Activated effector memory CD4-positive, alpha-beta T cell treated with Interleukin-2 at 50 U/mL for 16 hours (primary cell): Measurements from ENCODE around the gene INHBE.
"Not testable (repeated sequence)": the region's sequence is repeated elsewhere in the genome, so short reads cannot be mapped to it uniquely, and the experiment has no call there.

Source experiments
- DNase-seq: peaks from one replicate; pipeline ENCODE4 v3.0.0-alpha.2; 2020

INHBE gene

DNA sequence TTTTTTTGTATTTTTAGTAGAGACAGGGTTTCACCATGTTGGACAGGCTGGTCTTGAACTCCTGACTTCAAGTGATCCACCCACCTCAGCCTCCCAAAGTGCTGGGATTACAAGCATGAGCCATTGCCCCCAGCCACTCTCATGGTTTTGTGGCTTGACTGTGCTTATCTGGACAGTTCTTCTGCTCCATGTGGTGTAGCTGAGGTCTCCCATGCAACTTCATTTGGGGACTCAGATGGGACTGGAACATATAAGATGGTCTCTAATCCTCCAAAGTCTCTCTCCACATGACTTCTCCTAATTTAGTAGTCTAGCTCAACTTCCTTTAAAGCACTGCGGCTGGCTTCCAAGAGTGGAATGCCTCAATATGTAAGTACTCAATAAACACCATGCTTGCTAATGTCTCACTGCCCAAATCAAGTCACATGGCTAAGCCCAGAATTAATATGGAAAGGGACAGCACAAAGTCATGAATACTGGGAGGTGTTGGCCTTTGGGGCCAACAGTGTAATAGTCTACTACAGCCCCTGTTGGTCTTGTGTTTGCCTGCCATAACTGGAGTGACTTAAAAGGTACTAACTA, 13.2 kb upstream of the INHBE start:
- no peak for DNase-seq

DNA sequence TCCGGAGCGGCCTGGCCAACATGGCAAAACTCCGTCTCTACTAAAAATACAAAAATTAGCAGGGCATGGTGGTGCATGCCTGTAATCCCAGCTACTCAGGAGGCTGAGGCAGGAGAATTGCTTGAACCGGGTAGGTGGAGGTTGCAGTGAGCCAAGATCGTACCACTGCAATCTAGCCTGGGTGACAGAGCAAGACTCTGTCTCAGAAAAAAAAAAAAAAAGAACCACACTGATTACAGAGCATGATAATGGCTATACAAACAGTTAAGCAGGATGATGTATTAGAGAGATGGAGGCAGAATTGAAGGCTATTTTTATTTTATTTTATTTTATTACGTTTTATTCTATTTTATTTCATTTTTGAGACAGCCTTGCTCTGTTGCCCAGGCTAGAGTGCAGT, 10.8 kb upstream of the INHBE start:
- DNase-seq: not testable (repeated sequence)

DNA sequence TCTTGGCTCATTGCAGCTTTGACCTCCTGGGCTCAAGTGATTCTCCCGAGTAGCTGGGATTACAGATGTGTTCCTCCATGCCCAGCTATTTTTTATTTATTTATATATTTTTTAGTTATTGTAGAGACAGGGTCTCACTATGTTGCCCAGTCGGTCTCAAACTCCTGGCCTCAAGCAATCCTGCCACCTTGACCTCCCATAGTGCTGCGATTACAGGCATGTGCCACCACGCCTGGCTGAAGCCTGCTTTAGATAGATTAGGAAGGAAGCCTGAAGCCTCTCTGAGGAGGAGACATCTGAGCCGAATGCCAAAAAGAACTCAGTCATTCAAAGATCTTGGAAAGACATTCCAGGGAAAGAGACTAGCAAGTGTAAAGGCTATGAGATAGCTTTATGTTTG, 10.4 kb upstream of the INHBE start:
- no peak for DNase-seq

DNA sequence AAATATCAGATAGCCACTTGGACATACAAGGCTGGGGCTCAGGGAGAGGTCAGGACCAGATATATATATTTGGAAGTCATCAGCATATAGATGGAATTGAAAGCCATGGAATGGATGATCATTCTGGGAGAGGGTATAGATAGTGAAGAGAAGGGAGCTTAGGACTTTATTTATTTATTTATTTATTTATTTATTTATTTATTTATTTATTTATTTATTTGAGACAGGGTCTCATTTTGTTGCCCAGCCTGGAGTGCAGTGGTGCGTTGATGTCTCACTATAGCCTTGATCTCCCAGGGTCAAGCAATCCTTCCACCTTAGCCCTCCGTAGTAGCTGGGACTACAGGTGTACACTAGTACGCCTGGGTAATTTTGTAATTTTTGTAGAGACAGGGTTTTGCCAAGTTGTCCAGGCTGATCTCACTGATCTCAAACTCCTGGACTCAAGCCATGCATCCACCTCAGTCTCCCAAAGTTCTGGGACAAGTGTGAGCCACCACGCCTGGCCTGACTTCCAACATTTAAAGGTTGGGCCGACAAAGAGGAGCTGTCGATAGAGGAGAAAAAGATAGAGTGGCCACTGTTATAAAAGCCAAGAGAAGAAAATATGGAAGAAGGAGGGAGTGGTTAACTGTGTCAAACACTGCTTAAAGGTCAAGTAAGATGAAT, 8.7 kb upstream of the INHBE start:
- no peak for DNase-seq

DNA sequence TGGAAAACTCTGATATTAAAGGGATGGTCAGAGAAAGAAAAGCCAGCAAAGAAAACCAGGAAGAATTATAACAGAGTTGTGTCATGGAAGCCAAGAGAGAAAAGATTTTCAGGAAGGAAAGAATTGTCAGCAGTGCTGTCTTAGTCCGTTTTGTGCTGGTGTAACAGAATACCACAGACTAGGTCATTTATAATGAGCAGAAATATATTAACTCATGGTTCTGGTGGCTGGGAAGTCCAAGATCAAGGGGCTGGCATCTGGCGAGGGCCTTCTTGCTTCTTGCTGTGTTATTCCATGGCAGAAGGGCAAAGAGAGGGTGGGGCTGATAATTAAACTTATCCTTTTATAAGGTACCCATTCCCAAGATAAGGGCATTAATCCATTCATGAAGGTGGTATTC, 6.4 kb upstream of the INHBE start:
- no peak for DNase-seq

DNA sequence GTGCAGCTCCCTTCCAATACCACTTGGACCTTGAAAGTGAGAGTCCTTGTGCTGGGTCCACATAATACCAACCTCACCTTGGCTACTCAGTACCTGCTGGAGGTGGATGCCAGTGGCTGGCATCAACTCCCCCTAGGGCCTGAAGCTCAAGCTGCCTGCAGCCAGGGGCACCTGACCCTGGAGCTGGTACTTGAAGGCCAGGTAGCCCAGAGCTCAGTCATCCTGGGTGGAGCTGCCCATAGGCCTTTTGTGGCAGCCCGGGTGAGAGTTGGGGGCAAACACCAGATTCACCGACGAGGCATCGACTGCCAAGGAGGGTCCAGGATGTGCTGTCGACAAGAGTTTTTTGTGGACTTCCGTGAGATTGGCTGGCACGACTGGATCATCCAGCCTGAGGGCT, 5.7 kb upstream of the INHBE start:
- DNase-seq: no peak

DNA sequence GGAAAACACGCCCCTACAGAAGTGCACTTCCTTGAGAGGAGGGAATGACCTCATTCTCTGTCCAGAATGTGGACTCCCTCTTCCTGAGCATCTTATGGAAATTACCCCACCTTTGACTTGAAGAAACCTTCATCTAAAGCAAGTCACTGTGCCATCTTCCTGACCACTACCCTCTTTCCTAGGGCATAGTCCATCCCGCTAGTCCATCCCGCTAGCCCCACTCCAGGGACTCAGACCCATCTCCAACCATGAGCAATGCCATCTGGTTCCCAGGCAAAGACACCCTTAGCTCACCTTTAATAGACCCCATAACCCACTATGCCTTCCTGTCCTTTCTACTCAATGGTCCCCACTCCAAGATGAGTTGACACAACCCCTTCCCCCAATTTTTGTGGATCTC, 5.0 kb upstream of the INHBE start:
- no peak for DNase-seq

DNA sequence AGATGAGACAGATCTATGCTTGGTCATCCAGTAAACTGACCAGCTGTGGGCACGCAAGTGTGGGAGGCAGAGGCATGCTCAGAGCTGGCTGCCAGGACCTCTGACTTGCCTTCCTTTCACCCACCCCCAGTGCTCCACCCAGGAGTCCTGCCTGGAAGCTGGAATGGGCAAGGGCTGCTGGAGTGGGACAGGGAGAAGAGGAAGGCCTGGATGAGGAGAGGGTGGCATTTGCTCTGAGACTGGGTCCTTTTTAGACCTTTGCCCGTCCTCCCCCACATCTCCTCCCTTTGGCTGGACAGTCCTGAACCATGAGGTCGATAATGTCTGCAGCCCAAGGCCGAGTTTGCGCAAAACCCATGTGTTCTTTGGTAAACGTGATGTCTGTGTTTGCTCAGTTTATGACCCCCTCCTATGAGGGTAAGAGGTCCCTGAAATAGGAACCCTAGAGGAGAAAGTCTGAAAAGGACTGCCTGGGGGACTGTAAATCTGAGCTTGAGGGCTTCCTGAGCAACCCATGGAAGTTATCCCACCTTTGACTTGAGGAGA, 3.8 kb upstream of the INHBE start:
- DNase-seq: no peak

DNA sequence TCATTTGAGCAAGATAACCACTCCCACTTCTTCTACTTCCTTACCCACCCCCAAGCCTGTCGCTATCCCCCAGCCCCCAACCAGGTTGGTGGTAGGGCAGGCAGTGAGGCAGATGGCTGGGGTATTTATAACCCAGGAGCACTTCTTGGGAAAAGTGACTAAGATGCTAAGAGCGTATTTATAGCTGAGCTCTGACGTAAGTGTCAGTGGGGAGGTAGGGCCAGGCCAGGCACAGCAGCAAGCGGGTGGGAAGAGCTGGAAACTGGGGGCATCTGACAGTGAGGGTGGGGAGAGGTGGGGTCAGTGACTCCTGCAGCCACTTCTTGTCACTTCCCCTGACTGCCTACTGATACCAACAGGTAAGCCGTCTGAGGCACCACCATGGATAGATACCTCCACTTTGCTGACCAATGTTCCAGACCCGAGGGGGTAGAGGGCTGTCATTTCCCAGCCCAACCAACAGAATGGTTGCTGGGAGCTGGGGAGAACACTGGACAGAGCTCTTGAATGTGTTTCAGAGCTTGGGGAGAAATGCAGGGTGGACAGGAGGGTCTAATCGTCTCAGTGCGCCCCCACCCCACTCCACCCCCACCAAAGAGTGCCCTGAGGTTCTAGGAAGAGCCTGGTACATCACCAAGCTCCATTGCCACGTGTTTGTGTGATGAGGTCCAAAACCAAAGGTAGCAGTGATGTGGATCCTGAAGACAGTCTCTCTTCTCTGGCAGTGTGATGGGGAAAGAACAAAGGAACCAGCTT, 2.7 kb upstream of the INHBE start:
- DNase-seq: no peak

DNA sequence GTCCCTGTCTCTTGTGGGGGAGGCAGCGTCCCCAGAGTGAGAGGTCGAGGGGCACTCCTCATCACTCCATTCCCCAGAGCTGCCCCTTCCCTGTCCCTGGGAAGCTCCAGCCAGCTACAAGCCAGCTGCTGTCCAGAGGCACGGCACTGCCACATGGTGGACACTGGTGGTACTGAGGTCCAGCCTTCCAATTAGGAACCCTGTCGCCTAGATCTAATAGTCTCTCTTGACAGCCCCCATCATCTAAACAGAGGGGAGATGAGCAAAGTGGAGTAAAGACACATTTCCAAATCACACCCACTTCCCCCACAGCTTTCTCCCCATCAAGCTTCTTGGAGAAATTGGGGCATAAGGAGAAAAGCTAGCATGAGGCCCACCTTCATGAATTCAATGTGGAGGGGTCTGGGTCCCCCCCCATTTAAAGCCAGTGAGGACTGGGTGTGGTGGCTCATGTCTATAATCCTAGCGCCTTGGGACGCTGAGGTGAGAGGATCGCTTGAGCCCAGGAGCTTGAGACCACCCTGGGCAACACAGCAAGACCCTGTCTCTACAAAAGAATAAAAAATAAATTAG, 2.1 kb upstream of the INHBE start:
- DNase-seq: no peak

DNA sequence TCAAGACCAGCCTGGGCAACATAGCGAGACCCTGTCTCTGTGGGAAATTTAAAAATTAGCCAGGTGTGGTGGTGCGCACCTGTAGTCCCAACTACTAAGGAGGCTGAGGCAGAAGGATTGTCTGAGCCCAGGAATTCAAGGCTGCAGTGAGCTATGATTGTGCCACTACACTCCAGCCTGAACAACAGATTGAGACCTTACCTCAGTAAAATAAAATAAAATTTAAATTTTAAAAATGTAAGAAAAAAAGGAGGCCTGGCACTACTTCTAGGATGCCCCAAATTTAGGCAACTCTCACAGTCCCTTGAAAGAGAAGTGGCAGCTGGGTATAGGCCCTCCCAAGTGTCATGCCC, 918 bp upstream of the INHBE start:
- DNase-seq: no peak

DNA sequence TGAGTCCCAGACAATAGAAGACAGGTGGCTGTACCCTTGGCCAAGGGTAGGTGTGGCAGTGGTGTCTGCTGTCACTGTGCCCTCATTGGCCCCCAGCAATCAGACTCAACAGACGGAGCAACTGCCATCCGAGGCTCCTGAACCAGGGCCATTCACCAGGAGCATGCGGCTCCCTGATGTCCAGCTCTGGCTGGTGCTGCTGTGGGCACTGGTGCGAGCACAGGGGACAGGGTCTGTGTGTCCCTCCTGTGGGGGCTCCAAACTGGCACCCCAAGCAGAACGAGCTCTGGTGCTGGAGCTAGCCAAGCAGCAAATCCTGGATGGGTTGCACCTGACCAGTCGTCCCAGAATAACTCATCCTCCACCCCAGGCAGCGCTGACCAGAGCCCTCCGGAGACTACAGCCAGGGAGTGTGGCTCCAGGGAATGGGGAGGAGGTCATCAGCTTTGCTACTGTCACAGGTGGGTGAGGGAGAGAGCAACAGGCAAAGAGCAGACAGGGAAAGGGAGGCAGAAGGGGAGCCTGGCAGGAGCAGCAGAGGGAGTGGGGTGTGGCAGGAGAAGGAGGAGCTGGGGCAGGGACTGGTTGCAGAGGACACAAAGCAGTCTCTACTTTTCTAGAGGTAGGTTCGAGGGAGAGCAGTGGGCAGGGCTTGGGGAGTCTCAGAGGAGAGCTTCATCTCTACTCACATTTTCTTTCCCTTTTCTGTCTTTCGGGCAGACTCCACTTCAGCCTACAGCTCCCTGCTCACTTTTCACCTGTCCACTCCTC, 452 bp downstream of the INHBE start:
- DNase-seq: no peak

DNA sequence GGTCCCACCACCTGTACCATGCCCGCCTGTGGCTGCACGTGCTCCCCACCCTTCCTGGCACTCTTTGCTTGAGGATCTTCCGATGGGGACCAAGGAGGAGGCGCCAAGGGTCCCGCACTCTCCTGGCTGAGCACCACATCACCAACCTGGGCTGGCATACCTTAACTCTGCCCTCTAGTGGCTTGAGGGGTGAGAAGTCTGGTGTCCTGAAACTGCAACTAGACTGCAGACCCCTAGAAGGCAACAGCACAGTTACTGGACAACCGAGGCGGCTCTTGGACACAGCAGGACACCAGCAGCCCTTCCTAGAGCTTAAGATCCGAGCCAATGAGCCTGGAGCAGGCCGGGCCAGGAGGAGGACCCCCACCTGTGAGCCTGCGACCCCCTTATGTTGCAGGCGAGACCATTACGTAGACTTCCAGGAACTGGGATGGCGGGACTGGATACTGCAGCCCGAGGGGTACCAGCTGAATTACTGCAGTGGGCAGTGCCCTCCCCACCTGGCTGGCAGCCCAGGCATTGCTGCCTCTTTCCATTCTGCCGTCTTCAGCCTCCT, 1.1 kb downstream of the INHBE start:
- DNase-seq: no peak

DNA sequence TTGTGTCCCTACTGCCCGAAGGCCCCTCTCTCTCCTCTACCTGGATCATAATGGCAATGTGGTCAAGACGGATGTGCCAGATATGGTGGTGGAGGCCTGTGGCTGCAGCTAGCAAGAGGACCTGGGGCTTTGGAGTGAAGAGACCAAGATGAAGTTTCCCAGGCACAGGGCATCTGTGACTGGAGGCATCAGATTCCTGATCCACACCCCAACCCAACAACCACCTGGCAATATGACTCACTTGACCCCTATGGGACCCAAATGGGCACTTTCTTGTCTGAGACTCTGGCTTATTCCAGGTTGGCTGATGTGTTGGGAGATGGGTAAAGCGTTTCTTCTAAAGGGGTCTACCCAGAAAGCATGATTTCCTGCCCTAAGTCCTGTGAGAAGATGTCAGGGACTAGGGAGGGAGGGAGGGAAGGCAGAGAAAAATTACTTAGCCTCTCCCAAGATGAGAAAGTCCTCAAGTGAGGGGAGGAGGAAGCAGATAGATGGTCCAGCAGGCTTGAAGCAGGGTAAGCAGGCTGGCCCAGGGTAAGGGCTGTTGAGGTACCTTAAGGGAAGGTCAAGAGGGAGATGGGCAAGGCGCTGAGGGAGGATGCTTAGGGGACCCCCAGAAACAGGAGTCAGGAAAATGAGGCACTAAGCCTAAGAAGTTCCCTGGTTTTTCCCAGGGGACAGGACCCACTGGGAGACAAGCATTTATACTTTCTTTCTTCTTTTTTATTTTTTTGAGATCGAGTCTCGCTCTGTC, 1.8 kb downstream of the INHBE start:
- no peak for DNase-seq

DNA sequence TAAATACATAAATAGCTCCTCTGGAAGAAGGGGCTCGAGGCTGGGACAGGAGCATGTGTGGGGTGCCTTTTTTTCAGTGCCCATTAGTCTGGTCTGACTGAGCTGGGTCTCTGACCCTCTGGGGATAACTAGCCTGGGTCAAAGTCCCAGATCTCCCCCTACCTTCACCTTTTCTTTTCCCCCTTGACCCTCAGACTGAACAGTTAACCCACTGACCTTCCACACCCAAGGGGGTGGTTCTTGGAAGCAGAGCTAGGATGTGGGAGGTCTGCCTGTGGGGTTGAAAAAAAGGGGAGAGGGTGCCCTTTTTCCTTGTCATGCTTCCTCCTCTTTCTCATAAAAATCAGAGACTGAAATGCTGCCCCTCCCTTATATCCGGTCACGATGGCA, 3.6 kb downstream of the INHBE start:
- no peak for DNase-seq

DNA sequence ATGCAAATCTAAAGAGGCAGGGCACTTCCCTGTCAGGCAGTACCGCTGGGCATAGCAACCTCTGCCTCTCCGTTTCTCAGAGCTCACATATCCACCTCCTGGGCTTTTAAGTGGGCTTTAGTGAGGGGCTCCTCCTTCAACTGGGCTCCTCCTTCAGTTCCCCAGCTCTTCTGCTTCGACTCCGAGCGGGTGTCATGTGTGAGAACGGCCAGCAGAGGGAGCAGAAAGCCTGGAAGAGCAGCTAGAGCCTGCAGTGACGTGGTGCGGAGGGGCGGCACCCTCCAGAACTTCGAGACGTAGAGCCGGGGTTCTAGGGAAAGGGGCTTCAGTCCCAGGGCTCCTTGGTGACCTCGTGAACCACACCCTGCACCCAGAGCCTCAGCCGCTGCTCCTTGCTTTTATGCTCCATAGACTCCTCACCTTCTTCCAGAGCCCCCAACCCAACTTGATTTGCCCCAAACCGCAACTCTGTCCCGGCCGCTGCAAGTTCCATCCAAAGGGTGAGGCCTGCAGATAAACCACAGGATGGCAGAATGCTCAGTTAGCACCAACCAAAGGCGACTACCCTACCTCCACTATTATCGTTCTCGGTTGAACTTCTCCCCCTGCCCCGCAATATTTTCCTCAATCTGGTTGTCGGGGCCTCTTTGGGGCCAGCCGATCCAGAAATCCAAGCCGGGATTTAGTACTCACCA, 4.1 kb downstream of the INHBE start:
- peak; percentile 85 for DNase-seq

DNA sequence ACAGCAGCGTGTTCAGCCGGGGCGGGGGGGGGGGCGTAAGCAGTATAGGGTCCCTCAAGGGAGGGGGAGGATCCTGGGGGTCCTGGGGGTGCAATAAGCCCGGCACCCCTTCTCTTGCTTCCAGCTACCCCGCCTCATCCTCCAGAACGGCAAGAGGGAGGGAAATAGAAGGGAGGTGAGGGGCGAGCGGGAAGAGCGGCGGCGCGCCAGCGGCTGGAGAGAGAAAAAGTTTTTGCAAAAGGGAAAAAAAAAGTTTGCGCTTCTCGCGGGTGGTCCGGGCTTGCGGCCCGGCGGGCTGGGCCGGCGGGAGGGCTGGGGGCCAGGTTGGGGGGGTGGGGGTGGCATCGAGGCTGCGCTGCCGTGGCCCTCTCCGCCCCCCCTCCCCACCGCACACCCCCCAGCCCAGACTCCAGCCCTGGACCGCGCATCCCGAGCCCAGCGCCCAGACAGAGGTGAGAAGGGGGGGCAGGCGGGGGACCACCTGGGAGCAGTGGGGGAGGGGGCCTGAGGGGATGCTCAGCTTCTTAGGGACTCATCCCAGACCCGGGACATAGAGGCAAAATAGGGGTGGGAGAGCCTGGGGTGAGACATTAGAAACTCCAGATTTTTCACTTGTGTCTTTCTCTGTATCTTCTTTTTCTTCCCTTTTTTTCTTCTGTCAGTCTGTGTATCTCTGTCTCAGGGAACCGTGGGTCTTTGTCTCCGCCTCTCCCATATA, 4.8 kb downstream of the INHBE start, which contains the start of gene GLI1:
GLI1 (plus strand) TSS at position 36 of the 718 bp plus-strand sequence. CDS start 3,907 bp downstream, outside the sequence.
- no peak for DNase-seq

DNA sequence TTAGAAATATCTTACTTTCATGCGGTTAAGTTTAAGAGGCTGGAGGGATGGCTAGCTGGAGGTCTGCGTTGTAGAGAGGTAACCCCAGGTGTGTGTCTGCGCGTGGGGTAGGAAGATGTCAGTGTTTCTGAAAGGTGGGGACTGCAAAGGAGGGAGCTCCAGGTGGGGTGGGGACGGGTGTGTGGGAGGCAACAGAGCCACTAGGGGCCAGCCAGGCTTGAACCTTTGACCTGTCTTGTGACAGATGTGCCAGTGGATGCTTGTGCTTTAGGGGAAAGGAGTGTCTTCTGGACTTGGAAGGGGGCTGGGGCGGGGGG, 5.3 kb downstream of the INHBE start:
- no peak for DNase-seq

DNA sequence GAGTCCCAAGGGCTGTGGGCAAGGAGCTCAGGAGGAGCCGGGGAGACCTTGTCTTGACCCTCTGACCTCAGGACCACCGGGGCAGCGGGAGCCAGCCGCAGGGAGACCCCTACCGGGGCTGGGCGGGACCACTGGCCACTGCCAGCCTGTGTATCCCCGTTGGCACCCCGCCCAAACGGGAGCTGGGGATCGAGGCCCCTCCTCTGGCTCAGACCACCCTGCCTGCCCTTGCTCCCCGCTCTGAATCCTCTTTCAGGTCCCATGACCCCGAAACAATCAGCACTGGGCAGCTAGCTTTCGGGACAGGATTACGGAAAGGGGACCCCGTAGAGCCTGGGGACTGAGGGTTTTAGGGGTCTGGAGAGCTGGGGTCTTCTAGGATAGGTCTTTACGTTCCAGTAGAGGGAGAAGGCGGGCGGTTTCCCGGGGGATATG, 5.8 kb downstream of the INHBE start:
- DNase-seq: no peak

DNA sequence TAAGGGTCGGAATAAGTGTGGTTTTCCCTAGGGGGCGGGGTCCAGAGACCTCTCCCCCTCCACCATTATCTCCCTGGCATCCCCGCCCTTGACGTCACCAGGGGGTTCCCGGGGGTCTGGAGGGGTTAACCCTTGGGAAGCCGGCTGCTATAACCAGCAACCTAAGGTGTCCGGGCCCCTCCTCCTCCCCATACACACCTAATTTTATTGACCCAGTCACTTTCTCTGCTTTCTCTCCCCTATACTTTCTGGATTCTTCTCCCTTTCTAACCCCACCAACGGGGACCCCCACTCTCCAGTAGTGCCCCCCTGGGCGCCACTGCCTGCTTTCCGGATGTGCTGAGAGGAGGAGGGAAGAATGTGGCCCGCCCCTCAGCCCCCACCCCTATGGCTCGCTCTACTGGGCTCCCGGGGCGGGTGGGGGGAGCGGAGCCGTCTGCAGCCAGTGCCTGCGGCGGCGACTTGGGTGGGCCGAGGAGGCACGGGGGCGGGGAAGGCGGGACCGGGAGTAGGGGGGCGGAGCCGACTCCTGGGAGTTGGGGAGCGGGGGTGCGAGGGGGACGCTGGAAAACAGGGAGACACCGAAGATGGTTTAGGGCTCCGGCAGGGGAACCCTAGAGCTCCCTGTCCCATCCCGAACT, 6.3 kb downstream of the INHBE start:
- no peak for DNase-seq
